Caco-2 (cell line): Measurements from ENCODE around the gene MPPED1. TPM values are rescaled to one million over a fixed set of nuclear protein-coding genes. Genes with fewer than 3 reads are reported as not detected.

Source experiments
- BruUV-seq: library from RNA; stranded (reverse); fragments of 400-500 nt; replicated peaks from 2 replicates; lab custom pipeline; 2021; lab: Mats Ljungman, UMichigan
- CTCF ChIA-PET: fragments of 300-600 bp; sonication (Branson Sonifier 250); formaldehyde crosslinking; loops from one replicate; lab custom pipeline; 2022; ENCODE audit warnings: antibody characterized with exemption; lab: Charles Lee
- POLR2A ChIA-PET: fragments of 300-600 bp; sonication (Branson Sonifier 250); formaldehyde crosslinking; loops from one replicate; lab custom pipeline; 2022; ENCODE audit warnings: antibody characterized with exemption; lab: Charles Lee
- DNase-seq, 2 experiments: peaks; one replicate each; pipeline versions ENCODE4 v3.0.0 to v3.0.0-alpha.2; 2020 to 2022
- H3K27me3 ChIP-seq: replicated peaks from 2 replicates; pipeline ENCODE4 v1.6.0; 2011; ENCODE audit warnings: low read length; ENCODE audit not compliant: control insufficient read depth, insufficient read depth
- H3K36me3 ChIP-seq: 2 replicates; pipeline ENCODE4 v1.5.1; 2011; ENCODE audit warnings: low read length; ENCODE audit not compliant: control insufficient read depth, insufficient read depth
- H3K4me1 ChIP-seq: fragments of 250-450 bp; sonication (Bioruptor Pico); 2 replicates; pipeline ENCODE4 v1.5.1; 2020; ENCODE audit warnings: mild to moderate bottlenecking
- H3K4me3 ChIP-seq: 2 replicates; pipeline ENCODE4 v1.5.1; 2011; ENCODE audit warnings: low read depth, mild to moderate bottlenecking, control low read depth, low read length
- H3K9me3 ChIP-seq: fragments of 250-450 bp; sonication (Bioruptor Pico); 2 replicates; pipeline ENCODE4 v1.5.1; 2020; ENCODE audit warnings: mild to moderate bottlenecking, moderate library complexity
- H3K27ac Mint-ChIP-seq: one replicate; pipeline ENCODE4 v1.8.0; 2022; ENCODE audit warnings: mixed read lengths; ENCODE audit not compliant: unreplicated experiment
- H3K27me3 Mint-ChIP-seq: one replicate; pipeline ENCODE4 v1.8.0; 2022; ENCODE audit warnings: mixed read lengths; ENCODE audit not compliant: insufficient read depth, unreplicated experiment
- H3K36me3 Mint-ChIP-seq: one replicate; pipeline ENCODE4 v1.8.0; 2022; ENCODE audit warnings: mild to moderate bottlenecking, mixed read lengths; ENCODE audit not compliant: insufficient read depth, unreplicated experiment
- H3K4me1 Mint-ChIP-seq: one replicate; pipeline ENCODE4 v1.8.0; 2022; ENCODE audit warnings: low read depth, mixed read lengths; ENCODE audit not compliant: unreplicated experiment
- H3K4me3 Mint-ChIP-seq: one replicate; pipeline ENCODE4 v1.8.0; 2022; ENCODE audit warnings: mild to moderate bottlenecking, moderate library complexity, mixed read lengths; ENCODE audit not compliant: unreplicated experiment
- H3K9me3 Mint-ChIP-seq: one replicate; pipeline ENCODE4 v1.8.0; 2022; ENCODE audit warnings: mixed read lengths; ENCODE audit not compliant: unreplicated experiment
- CTCF ChIP-seq, 2 experiments: fragments of 200-600 bp in 1 of 2; IDR thresholded peaks; 1 replicate in 1 of 2; 2 replicates in 1 of 2; pipeline versions ENCODE4 v1.5.1 to v1.8.0; 2011 to 2022; ENCODE audit warnings: antibody characterized with exemption in 1 of 2, control low read depth in 1 of 2, inconsistent platforms in 1 of 2, low read depth in 1 of 2, low read length in 1 of 2, mild to moderate bottlenecking in 1 of 2, moderate library complexity in 1 of 2; ENCODE audit not compliant: insufficient read depth in 1 of 2, severe bottlenecking in 1 of 2, unreplicated experiment in 1 of 2
- intact Hi-C: fragments of 100-400 bp; cut with micrococcal nuclease; formaldehyde crosslinking; loops from one replicate; pipeline ENCODE4 v1.10.0; 2022; ENCODE audit not compliant: unreplicated experiment
- total RNA-seq: library from RNA; stranded (reverse); gene quantifications from 2 replicates; pipeline ENCODE4 v1.2.3, GENCODE V29; 2022

The MPPED1 gene
- total RNA-seq, 1 experiment from 2014 or later, result not detected

- no peak overlapping the region for H3K4me3 ChIP-seq
- intact Hi-C loops, result no loop called here
- ChIA-PET CTCF (no interaction called here), POLR2A (no interaction called here)
- Mint-ChIP-seq H3K4me3 (no peak overlapping the region), H3K9me3 (no peaks in the 10 kb centered on the region), H3K36me3 (no peaks in the 10 kb centered on the region), H3K27ac (no peak overlapping the region), H3K4me1 (no peaks in the 10 kb centered on the region), H3K27me3 (peaks cover 23% of the 10 kb centered on the region)
- H3K4me1 ChIP-seq, result no peaks in the 10 kb centered on the region
- TF ChIP-seq CTCF (IDR thresholded peaks at IDR 0.05; ENCODE audit: insufficient read depth in 1 of 2, low read depth in 1 of 2, low read length in 1 of 2, severe bottlenecking in 1 of 2, unreplicated experiment in 1 of 2), result no peak
- no peaks in the 10 kb centered on the region for H3K36me3 ChIP-seq
- H3K27me3 ChIP-seq, result peaks cover 1% of the 10 kb centered on the region
- no TSS peak for BruUV-seq
- DNase-seq, result no peak
- no peaks in the 10 kb centered on the region for H3K9me3 ChIP-seq
These were observed 14.4 kb downstream of the MPPED1 start for GRCh38 chr22:43425976-43426785.

DNA sequence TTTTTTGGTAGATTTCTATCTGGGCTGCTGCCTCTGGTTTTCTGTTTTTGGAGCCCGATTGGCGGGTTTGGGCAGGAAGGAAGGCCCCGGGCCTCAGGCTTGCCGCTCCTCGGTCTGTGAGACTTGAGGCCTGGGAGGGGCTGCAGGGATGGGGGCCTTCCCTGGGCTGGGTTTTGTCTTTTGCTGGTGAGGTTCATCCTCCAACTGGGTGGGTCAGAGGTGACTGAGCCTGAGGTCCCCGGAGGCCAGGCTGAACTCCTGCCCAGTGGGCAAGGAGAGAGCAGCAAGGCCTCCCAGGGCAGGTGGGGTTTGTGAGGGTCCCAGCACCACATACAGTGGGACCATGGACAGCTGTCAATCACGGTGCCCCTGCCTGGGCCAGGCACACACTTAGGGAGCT lies 15.0 kb downstream of the MPPED1 start:
- H3K4me1 Mint-ChIP-seq, result no peaks in the 10 kb centered on the region
- Histone ChIP-seq H3K9me3 (no peaks in the 10 kb centered on the region), H3K4me1 (no peaks in the 10 kb centered on the region), H3K27me3 (peaks cover 1% of the 10 kb centered on the region), H3K36me3 (no peaks in the 10 kb centered on the region), H3K4me3 (no peak overlapping the region)
- H3K36me3 Mint-ChIP-seq, result no peaks in the 10 kb centered on the region
- intact Hi-C loops, result no loop called here
- no peak overlapping the region for H3K4me3 Mint-ChIP-seq
- H3K9me3 Mint-ChIP-seq, result no peaks in the 10 kb centered on the region
- no peak for DNase-seq
- no peak overlapping the region for H3K27ac Mint-ChIP-seq
- no peak for TF ChIP-seq CTCF (IDR thresholded peaks at IDR 0.05; ENCODE audit: insufficient read depth in 1 of 2, low read depth in 1 of 2, low read length in 1 of 2, severe bottlenecking in 1 of 2, unreplicated experiment in 1 of 2)
- POLR2A ChIA-PET, result no interaction called here
- peaks cover 26% of the 10 kb centered on the region for H3K27me3 Mint-ChIP-seq
- CTCF ChIA-PET, result no interaction called here
- no TSS peak for BruUV-seq

DNA sequence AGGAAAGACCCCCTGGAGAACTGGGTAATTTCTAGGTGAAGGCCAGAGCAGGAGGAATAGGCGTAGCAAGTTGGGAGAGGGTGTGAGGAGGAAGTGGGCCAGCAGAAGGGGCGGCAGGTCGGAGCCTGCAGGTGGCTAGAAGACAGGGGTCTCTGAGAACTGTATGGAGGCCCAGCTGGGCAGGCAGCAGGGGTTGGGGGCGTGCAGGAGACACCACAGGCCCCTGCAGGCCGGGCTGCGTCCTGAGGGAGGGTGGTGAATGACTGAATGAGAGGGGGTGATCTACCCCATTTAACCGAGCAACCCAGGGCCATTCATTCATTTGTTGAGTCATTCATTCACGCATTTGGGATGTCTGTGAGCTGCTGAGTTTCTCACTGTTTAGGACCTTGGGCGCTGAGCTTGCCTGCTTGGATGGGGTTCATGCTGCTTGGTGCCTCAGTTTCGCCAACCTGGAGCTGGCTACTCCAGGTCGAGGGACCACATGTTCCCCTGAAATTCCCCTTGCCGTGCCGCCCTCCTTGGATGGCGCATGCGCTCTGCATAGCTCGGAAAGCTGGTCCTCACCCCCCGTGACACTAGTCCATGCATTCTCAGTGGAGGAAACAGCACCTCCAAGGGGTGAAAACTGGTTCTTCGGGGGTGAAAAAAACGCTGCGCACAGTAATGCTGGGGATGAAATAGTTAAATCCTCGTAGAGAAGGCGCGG lies 15.6 kb downstream of the MPPED1 start:
- no peak for TF ChIP-seq CTCF (IDR thresholded peaks at IDR 0.05; ENCODE audit: insufficient read depth in 1 of 2, low read depth in 1 of 2, low read length in 1 of 2, severe bottlenecking in 1 of 2, unreplicated experiment in 1 of 2)
- H3K4me1 Mint-ChIP-seq, result no peaks in the 10 kb centered on the region
- no peaks in the 10 kb centered on the region for H3K9me3 Mint-ChIP-seq
- no peaks in the 10 kb centered on the region for H3K36me3 Mint-ChIP-seq
- DNase-seq, result no peak
- Histone ChIP-seq H3K4me3 (no peak overlapping the region), H3K27me3 (peaks cover 1% of the 10 kb centered on the region), H3K4me1 (no peaks in the 10 kb centered on the region), H3K36me3 (no peaks in the 10 kb centered on the region), H3K9me3 (no peaks in the 10 kb centered on the region)
- CTCF ChIA-PET, result no interaction called here
- peaks cover 28% of the 10 kb centered on the region for H3K27me3 Mint-ChIP-seq
- no TSS peak for BruUV-seq
- intact Hi-C loops, result no loop called here
- POLR2A ChIA-PET, result no interaction called here
- no peak overlapping the region for H3K27ac Mint-ChIP-seq
- H3K4me3 Mint-ChIP-seq, result no peak overlapping the region
